ENCODE data around the gene TRMO. TPM values are rescaled to one million over a fixed set of nuclear protein-coding genes. Genes with fewer than 3 reads are reported as not detected.

TRMO gene
- total RNA-seq, 1 experiment from 2014 or later = 10.4 TPM

GRCh38 chr9:97966493-97966892, 44.2 kb upstream of the TRMO start:
- TF ChIP-seq TCF7L2 (IDR thresholded peaks at IDR 0.05; ENCODE audit: low read depth, low read length) (no peak), SIN3A (IDR thresholded peaks at IDR 0.05; ENCODE audit: borderline replicate concordance, insufficient read depth, low read depth, low read length) (no peak), REST (IDR thresholded peaks at IDR 0.05; ENCODE audit: insufficient read depth in 1 of 2, low read depth in 2 of 2, low read length in 1 of 2) (no peak), POLR2AphosphoS5 (IDR thresholded peaks at IDR 0.05; ENCODE audit: low read depth, low read length) (no peak), CTCF (IDR thresholded peaks at IDR 0.05) (no peak)
- ChIA-PET CTCF (no interaction called here), POLR2A (no interaction called here)
- no peak overlapping the region for H3K27ac ChIP-seq (ENCODE audit: low read length)
- H3K4me1 ChIP-seq (ENCODE audit: control insufficient read depth, insufficient read depth, low read length) = no peaks in the 10 kb centered on the region
- H3K9me3 ChIP-seq (ENCODE audit: control insufficient read depth, insufficient read depth, low read depth, low read length) = no peaks in the 10 kb centered on the region
- BruUV-seq (replicated peaks) = no TSS peak
- ATAC-seq (no peak), DNase-seq (ENCODE audit: low read depth, low spot score) (no peak)
- no peaks in the 10 kb centered on the region for H3K27me3 ChIP-seq (ENCODE audit: control insufficient read depth, insufficient read depth, low read length)
- in situ Hi-C loops (cut with HindIII; ENCODE audit: low pct_unique_long_range_greater_than_20kb, low sequenced_read_pairs) (no loop called here), intact Hi-C loops (cut with micrococcal nuclease; ENCODE audit: unreplicated experiment) (no loop called here)
- no peaks in the 10 kb centered on the region for H3K36me3 ChIP-seq (ENCODE audit: control insufficient read depth, insufficient read depth, low read length)
- no peak overlapping the region for H3K4me3 ChIP-seq (ENCODE audit: low read depth in 2 of 2, low read length in 2 of 2)

- H3K9me3 ChIP-seq (ENCODE audit: control insufficient read depth, insufficient read depth, low read depth, low read length) = no peaks in the 10 kb centered on the region
- H3K4me3 ChIP-seq (ENCODE audit: low read depth in 2 of 2, low read length in 2 of 2) = no peak overlapping the region
- no peaks in the 10 kb centered on the region for H3K27me3 ChIP-seq (ENCODE audit: control insufficient read depth, insufficient read depth, low read length)
- no peak for ATAC-seq
- H3K27ac ChIP-seq (ENCODE audit: low read length) = no peak overlapping the region
- no peak for TF ChIP-seq REST (IDR thresholded peaks at IDR 0.05; ENCODE audit: insufficient read depth in 1 of 2, low read depth in 2 of 2, low read length in 1 of 2)
- no peak for TF ChIP-seq SIN3A (IDR thresholded peaks at IDR 0.05; ENCODE audit: borderline replicate concordance, insufficient read depth, low read depth, low read length)
- no peak for TF ChIP-seq CTCF (IDR thresholded peaks at IDR 0.05)
- no peak for TF ChIP-seq TCF7L2 (IDR thresholded peaks at IDR 0.05; ENCODE audit: low read depth, low read length)
- no peak for TF ChIP-seq POLR2AphosphoS5 (IDR thresholded peaks at IDR 0.05; ENCODE audit: low read depth, low read length)
- intact Hi-C loops (cut with micrococcal nuclease; ENCODE audit: unreplicated experiment) = no loop called here
- POLR2A ChIA-PET = interaction anchor here (0.7 kb wide), 1 partner anchor 133 kb away, joined by 4 read pairs; no protein-coding TSS in a partner anchor
- CTCF ChIA-PET = no interaction called here
- BruUV-seq (replicated peaks) = no TSS peak
- in situ Hi-C loops (cut with HindIII; ENCODE audit: low pct_unique_long_range_greater_than_20kb, low sequenced_read_pairs) = no loop called here
- no peak for DNase-seq (ENCODE audit: low read depth, low spot score)
- H3K36me3 ChIP-seq (ENCODE audit: control insufficient read depth, insufficient read depth, low read length) = no peaks in the 10 kb centered on the region
- no peaks in the 10 kb centered on the region for H3K4me1 ChIP-seq (ENCODE audit: control insufficient read depth, insufficient read depth, low read length)
These were observed 42.6 kb upstream of the TRMO start for GRCh38 chr9:97964901-97965300.

Data from Panc1 (cell line).